DMS53 (cell line): ENCODE measurements around the gene ALKBH2.
A peak's percentile ranks its signal among the peaks of the same experiment; 100 is the strongest.

ENCODE experiments used
- DNase-seq: peaks from one replicate; lab custom pipeline; 2025; lab: John Stamatoyannopoulos, UW

Gene ALKBH2

DNA sequence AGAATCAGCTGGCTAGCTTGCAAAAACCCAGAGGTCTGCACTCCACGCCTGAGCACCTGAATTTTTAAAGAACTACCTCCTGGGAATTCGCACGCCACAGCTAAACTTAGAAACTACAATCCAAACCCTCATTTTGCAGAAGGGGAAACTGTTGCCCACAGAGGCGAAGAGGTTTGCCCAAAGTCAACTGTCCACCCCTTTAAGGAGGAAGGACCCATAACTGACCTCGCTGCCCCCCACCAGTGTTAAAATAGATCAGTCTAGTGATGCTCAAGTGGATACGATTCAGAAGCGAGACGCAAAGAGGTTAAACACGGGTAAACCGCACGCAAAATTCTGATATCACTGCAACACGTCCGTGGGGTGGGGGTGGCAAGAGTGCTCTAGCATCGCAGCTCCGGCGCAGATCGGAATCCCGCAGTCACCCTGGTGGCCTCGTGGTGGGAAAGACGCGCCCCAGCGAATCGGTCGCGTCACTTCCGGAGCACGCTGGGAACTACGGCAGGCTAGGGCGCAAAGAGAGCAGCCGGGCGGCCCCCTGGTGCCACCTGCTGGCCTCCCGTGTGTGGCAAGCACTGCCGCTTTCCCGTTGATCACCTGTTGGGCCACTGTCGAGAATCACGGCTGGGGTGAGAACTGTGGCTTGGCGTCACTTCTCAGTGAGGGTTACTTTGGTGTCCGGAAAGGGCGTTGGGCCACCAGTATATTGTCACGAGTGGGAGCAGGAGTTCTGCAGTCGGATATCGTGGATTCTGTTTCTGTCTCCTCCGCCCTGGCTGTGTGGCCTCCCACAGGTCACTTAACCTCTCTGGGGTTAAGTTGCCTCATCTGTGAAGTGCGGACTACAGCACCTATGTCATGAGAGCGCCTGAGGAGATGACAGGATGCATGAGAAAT, at the start of gene ALKBH2:
ALKBH2 (minus strand) TSS at position 451 of the 897 bp plus-strand sequence. CDS start 686 bp downstream, outside the sequence.
- peak; percentile 98 for DNase-seq

DNA sequence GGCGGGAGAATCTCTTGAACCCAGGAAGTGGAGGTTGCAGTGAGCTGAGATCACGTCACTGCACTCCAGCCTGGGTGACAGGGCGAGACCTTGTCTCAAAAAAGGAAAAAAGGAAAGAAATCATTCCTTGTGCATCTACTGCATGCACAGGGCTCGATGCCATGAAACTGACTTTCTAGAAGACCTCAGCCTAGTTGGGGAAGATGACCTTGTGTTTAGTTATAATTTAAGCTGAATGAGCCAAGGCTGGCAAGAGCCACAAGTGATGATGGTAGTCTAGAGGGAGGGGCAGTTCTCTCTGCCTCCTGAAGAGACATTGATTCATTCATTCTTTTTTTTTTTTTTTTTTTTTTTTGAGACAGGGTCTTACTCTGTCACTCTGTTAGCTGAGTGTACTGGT, 47.3 kb upstream of the ALKBH2 start:
- DNase-seq = no peak

DNA sequence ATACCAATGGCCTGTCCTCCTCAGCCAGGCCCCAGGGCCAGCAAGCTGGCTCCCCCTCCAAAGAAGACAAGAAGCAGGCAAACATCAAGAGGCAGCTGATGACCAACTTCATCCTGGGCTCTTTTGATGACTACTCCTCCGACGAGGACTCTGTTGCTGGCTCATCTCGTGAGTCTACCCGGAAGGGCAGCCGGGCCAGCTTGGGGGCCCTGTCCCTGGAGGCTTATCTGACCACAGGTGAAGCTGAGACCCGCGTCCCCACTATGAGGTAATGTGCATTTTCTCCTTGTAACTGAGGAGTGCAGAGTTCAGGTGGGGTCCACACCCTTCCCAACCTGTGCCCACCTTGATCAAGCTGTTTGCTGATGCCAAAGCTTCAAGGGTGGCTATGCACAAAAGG, 46.5 kb upstream of the ALKBH2 start:
- no peak for DNase-seq

DNA sequence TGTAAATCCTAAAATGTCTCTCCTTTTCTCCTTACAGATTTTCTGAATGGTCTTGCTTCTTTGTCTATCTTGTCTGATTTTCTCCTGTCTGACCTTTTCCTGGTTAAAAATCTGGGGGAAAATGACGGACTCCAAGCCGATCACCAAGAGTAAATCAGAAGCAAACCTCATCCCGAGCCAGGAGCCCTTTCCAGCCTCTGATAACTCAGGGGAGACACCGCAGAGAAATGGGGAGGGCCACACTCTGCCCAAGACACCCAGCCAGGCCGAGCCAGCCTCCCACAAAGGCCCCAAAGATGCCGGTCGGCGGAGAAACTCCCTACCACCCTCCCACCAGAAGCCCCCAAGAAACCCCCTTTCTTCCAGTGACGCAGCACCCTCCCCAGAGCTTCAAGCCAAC, 46.1 kb upstream of the ALKBH2 start:
- no peak for DNase-seq

DNA sequence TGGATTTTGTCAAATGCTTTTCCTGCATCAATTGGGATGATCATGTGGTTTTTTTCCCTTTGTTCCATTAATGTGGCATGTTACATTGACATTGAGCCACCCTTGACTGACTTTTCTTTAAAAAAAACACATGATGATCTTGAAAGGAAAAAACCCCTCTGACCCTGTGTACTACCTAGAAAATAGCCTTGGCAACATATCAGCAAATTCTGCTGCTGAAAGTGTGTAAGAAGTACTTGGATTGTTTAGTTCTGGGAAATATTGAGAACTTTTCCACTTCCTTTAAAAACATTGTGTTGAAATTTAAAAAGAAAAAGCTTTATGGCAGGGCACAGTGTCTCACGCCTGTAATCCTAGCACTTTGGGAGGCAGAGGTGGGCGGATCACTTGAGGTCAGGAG, 43.8 kb upstream of the ALKBH2 start:
- no peak for DNase-seq

DNA sequence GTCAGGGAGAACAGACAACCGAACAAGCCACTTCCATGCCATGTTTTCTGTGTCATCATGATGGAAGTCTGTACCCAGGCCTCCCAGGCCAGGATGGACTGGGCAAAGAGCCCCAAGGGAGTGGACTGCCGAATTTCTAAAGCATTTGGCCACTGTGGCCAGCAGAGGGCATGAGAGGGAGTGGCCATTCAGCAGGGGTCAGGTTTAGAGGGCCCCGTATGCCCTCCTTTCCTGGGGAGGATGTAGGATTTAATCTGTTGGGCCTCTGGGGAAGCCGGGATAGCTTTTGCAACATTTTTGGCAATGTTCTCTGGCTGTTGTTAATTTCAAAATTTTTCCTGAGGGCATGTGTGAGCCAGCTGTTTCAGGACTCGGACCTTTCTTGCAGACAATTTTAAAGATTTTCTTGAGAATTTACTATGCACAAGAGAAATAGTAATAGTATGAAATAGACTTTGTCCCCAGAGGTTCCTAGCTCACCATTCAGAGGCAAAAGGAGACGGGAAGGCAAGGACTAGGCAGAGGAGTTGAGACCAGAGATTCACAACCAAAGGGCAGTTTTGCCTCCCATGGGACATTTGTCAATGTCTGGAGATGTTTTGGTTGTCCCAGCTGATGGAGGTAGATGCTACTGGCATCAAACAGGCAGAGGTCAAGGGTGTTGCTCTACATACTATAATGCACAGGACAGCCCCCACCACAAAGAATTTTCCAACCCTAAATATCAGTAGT, 41.1 kb upstream of the ALKBH2 start:
- DNase-seq = peak; percentile 56

DNA sequence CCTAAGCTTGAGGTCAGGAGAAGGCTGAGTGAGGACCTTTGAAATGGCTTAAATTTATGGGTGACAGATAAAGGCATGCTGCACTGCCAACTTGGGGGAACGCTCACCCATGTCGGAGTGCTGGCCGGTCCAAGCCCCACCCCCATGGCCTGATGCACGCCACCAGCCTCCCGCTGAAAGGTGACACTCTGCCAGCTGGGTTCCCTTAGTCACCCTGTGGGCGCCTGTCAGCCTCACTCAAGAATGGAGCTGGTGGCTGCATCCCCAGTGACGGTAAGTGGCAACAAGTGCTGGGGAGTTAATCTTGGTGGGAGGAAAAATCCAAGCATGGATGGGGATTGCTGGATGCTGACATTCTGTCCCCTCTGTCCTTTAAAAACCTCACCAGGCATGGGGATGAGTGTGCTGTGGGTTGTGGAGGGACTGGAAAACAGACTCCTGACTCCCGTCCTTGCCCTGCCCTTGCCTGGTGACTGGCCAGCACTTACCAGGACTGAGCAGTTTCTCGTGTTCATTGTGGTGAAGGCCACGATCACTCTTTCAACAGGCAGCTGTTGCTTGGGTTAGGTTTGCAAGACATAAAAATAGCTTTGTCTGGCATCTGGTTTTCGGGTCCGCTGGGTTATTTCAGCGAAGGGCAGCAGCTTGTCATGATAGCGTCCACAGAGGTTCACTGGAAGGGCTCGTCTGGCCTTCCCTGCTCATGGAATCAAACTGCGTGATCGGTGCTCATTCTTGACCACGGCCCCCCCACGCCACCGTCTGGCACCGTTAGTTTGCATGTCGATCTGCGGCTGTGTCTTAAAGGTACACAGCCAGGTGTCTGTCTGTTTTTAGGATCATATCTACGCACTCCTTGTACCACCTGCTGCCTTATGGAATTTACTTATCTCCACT, 38.1 kb upstream of the ALKBH2 start:
- DNase-seq = peak; percentile 64

DNA sequence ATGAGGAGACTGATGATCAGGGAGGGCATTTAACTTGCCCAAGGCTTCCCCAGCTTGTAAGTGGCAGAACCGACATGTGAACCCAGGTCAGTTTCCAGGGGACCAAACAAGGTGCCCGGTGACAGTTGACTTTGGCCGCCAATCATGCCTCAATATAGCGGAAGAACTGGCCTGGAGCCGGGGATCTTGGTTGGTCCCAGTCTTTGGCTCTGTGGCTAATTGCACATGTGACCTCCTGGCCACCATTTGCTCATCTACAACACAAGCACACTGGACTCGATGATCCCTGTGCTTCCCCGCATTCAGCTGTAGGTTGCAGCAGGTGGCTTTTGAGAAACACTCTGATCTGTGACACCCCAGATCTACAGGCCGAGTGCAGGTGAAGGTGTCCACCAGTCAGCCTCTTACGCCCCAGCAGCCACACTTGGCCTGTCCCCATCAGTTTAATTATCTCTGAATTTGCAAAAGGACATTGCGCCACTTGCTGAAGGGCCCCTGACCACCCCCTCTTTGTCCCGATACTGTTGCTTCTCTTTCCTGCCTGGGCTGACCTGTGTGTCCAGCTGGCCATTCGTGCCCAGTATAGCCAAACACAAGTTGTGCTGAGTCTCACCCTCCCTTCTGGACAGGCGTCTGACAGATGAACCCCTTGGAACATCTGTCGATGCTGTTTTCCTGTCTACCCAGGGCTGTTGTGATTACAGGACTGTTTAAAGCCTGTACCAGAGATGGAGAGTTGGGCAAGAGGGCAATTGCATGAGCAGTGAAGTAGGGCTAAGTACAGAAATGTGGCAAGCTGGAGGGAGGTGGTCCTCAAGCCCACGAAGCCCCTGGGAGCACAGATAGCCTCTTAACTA, 37.3 kb upstream of the ALKBH2 start:
- DNase-seq = no peak

DNA sequence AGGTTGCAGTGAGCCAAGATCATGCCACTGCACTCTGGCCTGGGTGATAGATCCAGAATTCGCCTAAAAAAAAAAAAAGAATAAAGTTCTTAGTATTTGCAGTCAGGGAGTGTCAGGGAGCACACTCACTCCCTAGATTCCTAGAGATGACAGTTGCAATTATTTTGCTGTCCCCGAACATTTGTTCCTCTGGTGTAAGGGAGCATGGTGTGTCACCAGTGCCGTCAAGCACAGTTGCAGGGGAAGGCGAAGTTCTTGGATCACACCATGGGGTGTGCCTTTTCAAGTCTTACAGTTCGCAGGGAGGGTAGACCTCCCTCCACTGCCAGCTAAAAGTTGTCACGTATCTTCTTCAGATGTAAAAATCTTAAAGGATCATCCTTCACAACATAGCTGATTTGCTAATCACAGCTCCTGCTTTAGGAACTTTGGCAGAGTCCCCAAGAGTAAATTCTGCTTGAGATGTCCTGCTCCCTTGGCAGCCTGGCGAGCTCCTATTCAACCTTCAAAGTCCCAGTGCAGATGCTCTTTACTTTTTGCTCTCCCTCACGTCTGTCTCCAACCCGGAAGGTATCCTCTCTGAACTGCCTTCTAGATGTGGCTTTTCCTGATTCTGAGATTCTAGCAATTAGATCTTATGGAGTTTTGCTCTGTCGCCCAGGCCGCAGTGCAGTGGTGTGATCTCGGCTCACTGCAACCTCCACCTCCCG, 34.4 kb upstream of the ALKBH2 start:
- no peak for DNase-seq

DNA sequence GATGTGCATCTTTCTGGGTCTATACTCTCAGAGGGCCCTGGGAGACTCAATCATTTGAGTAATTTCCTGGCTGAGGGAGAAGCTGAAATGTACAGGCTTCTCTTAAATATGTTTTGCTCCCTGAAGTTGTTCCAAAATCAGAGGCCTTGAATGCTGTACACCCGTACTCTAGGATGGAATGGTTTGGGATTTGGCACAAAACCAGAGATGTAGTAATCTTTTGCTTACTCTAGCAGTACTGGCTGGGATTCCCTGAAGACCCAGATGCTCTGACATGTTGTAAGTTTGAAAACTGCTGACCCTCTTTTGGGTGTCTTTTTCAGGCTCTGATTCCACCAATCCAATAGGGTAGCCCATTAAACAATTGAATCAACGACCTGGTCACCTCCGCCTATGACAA, 33.5 kb upstream of the ALKBH2 start:
- DNase-seq = no peak

DNA sequence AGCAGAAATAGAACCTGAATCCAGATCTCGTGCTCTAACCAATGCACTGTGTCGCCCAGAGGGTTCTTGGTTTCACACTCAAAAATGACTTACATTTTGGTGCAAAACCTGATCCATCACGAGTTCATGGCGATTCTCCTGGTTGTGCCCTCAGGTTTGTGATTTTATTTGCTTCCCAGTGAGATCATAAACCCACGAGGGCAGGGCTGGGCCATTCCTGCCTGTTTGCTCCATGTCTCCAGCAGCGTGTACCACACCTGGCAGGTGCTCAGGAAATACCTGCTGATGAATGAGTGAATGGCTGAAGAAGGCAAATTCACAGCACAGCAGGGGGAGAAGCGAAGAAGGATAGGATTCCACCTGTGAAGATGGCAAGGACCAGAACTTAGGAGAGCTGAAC, 32.5 kb upstream of the ALKBH2 start:
- DNase-seq = peak; percentile 29

DNA sequence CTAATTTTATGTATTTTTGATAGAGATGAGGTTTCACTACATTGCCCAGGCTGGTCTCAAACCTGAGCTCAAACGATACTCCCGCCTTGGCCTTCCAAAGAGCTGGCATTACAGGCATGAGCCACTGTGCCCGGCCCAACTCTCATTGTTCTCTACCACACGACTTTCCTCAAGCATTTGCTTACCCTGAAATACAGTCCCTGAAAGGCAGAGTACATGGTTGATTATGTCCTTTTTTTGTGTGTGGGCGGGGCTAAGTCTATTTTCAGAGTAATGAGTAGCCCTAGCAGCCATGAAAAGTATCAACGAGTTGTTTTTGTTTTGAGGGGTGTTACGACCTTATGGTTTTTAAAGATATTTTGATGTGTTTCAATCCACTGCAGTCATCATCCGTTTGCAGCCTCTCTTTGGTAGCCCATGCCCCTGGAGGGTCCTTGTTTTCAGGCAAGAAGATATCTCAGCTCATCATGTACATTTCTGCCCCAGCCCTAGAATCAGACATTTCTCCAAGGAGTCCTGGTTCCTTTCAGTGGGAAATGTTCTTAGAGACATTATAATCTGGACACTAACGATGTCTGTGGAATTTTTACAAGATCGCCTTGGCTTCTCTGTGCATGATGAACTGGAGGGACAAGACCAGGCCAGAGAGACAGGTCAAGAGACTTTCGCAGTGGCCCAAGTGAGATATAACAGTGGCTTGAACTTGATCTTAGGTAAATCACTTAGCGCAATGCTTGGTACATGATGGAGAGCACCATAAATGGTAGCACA, 31.8 kb upstream of the ALKBH2 start:
- no peak for DNase-seq

DNA sequence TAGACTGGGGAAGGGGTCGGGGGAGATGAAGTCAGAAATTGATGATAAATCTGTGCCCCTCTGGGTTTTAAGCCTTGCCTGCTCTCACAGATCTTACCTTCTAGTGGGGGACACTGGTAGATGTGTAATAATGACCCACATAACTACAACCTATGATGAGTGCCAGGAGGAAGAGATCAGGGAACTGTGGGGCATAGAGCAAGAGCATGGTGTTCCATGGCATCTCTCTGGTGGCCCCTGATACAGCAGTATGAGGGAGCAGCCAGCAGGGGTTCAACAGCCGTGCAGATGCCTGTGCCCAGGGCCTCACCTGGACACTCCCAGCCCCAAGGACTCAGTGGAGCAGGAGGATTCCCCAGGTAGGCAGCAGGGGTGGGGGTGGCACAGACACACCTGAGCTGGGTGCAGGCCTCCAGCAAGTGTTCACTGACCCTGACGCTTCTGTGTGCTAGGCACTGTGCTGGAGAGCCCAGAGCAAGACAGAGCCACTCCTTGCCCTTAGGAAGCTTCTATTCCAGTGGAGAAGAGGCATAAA, 28.1 kb upstream of the ALKBH2 start:
- DNase-seq = no peak

DNA sequence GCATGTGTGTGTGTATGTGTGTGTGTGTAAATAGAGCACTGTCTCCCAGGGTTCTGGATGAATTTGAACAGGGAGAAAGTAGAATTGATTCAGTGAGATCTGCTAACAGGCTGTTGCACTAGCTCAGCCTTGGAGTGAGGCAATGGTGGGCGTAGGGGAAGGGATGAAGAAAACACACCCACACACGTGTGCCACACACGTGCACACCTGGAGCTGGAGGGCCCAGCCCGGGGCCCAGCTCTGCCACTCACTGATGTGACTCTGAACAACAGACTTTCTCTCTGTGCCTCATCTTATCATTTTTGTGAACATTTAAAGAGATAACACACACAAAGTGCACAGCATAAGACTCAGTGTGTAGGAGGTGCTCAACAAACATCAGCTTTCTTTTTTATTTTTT, 27.3 kb upstream of the ALKBH2 start:
- DNase-seq = no peak

DNA sequence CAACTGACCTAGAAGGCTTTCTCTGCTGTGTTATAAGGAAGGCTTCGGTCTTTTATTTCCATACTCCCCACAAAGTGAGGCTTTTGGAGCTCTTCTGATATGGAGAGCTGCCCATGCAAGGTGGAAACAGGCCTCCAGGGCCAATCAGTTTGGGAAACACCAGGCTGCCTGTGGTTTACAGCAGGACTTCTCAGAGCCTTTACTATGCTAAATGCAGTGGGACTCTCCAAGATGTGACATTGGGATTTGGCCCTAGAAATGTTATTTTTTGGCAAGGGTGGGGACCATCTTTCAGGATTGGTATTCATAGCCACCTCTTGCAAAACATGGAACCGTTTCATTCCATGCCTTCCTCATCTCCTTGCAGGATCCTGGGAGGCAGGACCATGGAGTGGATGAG, 26.8 kb upstream of the ALKBH2 start:
- DNase-seq = no peak

DNA sequence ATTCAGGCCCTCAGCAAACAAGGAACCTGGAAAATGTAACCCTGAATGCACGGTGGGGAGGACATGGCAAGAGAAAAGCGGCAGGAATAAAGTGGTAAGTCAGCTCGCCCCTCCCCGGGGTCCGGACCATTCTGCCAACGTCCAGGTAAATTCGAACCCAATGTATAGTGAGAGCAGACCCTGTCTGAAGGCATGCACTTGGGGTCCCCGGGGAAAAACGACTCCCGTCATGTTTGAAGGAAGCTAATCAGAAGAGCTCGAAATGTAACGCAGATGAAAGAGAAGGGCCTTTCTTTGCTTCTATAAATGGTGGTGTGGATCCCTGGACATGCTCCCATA, 23.3 kb upstream of the ALKBH2 start:
- DNase-seq = no peak

DNA sequence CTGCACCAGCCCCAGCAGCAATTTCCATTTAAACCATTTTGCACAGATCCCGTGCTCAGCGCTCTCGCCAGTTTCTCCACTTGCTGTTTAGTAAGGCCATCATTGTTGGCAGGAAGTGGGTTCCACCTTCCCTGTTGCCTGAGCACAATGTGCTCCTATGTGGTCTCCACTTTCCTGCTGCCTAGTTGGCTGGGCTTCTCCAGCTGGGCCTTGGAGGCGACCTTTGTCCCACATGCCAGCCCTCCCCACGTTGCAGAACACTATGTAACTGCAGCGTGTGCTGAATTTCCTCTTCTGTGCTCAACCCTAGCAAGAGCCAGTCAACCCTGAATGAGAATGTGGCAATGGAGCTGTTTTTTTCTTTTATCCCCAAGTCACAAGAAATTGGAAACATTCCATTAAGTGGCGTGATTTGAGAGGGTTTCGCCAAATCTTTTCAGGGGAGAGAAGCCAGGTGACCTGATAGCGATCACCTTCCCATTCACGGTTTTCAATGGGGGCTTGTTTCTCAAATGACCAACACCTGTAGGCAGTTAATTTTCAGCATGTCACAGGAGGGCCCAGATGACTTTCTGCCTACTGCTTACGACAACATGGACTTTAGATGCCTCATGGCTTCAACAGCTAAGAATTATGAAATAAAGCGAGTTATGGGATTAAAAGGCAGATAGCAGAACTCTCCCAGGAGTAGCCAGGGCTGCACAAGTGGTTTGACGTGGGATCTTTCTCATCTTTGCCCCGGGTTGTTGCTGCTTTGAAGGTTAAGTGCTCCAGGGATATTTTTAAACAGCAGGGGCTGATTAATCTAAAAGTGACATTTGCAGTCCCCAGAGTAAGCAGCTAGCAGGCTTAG, 22.7 kb upstream of the ALKBH2 start, which contains the start of gene ACACB:
ACACB (plus strand) TSS at position 830 of the 853 bp plus-strand sequence. CDS start 22,819 bp downstream, outside the sequence.
- no peak for DNase-seq

DNA sequence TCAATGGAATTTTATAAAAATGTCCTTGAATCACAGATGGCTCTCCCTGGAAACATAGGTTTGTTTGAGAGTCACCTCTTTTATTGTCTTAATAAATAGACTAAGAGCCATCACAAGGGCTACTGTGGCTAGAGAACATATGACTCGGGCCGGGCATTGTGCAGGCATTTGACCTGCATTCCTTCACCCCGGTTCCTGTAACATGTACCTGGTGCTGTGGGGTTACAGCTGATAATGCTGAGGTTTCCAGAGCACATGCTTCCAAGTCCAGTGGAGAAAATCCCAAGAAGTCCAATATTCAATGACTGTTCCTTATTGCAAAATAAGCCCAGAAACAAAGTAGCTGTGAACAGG, 22.1 kb upstream of the ALKBH2 start:
- no peak for DNase-seq

DNA sequence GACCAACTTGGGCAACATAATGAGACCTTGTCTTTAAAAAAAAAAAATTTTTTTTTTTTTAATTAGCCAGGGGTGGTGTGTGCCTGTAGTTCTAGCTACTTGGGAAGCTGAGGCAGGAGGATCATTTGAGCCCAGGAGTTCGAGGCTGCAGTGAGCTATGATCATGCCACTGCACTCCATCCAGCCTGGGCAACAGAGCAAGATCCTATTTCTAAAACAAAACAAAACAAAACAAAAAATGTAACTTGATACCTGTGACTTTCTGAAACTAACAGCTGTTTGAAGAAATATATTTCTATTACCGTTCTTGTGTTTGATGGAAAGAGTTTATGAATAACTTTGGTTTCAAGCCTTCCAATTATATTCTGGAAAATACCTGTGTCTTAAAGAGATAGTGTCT, 21.4 kb upstream of the ALKBH2 start:
- no peak for DNase-seq
